OCI-LY3 (cell line): Measurements from ENCODE around the gene PHYKPL.

ENCODE experiments used
- H2AFZ ChIP-seq: fragments of 200-600, 300-600 bp; shearing (Covaris generic); 2 replicates; pipeline ENCODE4 v1.6.0; 2014; ENCODE audit warnings: antibody characterized with exemption, low read depth, low read length
- H3K27ac ChIP-seq: fragments of 200-600, 300-600 bp; sonication (generic); 2 replicates; pipeline ENCODE4 v1.5.1; 2014; ENCODE audit warnings: mild to moderate bottlenecking, low read length, moderate library complexity, mixed read lengths
- H3K27me3 ChIP-seq: fragments of 200-600, 300-600 bp; sonication (generic); 2 replicates; pipeline ENCODE4 v1.6.1; 2014; ENCODE audit warnings: low read depth, low read length, mixed read lengths
- H3K36me3 ChIP-seq: fragments of 200-600, 300-600 bp; sonication (generic); replicated peaks from 2 replicates; pipeline ENCODE3; 2014; ENCODE audit warnings: low read depth, low read length, mixed read lengths
- H3K4me1 ChIP-seq: fragments of 300-600, 200-600 bp; sonication (generic); 2 replicates; pipeline ENCODE4 v1.6.1; 2014; ENCODE audit warnings: low read length, mixed read lengths
- H3K4me2 ChIP-seq: fragments of 200-600, 300-600 bp; sonication (generic); 2 replicates; pipeline ENCODE4 v1.6.1; 2014; ENCODE audit warnings: low read length, mixed read lengths
- H3K4me3 ChIP-seq: fragments of 300-600, 200-600 bp; sonication (generic); 2 replicates; pipeline ENCODE4 v1.5.1; 2014; ENCODE audit warnings: antibody characterized with exemption, mild to moderate bottlenecking, low read length, moderate library complexity
- H3K79me2 ChIP-seq: fragments of 300-600, 200-600 bp; shearing (Covaris generic); 2 replicates; pipeline ENCODE4 v1.6.1; 2014; ENCODE audit warnings: mild to moderate bottlenecking, low read length, mixed read lengths
- H3K9ac ChIP-seq: fragments of 300-600, 200-600 bp; shearing (Covaris generic); 2 replicates; pipeline ENCODE4 v1.6.0; 2014; ENCODE audit warnings: mild to moderate bottlenecking, low read length, moderate library complexity
- H3K9me3 ChIP-seq: fragments of 200-600, 300-600 bp; shearing (Covaris generic); 2 replicates; pipeline ENCODE4 v1.6.1; 2014; ENCODE audit warnings: low read length, mixed read lengths; ENCODE audit not compliant: insufficient read depth
- H4K20me1 ChIP-seq: fragments of 200-600, 300-600 bp; sonication (generic); 2 replicates; pipeline ENCODE4 v1.6.1; 2016; ENCODE audit warnings: low read length, mixed read lengths; ENCODE audit not compliant: insufficient read depth
- CTCF ChIP-seq: fragments of 200-600, 300-600 bp; sonication (generic); IDR thresholded peaks from 2 replicates; pipeline ENCODE4 v1.5.1; 2014; ENCODE audit warnings: antibody characterized with exemption, low read length, low read depth
- EZH2phosphoT487 ChIP-seq: fragments of 200-600 bp; shearing (Covaris generic); IDR thresholded peaks from 2 replicates; pipeline ENCODE4 v1.6.1; 2018; ENCODE audit warnings: antibody characterized with exemption, mixed run types, low read depth

Gene PHYKPL

GRCh38 chr5:178249191-178249989, 16.8 kb upstream of the PHYKPL start:
- H3K27me3 ChIP-seq, result no peaks in the 10 kb centered on the region
- H3K36me3 ChIP-seq, result no peaks in the 10 kb centered on the region
- H3K9me3 ChIP-seq, result no peaks in the 10 kb centered on the region
- no peak overlapping the region for H3K27ac ChIP-seq
- TF ChIP-seq CTCF (no peak), EZH2phosphoT487 (no peak)
- H3K4me3 ChIP-seq, result no peak overlapping the region
- H3K9ac ChIP-seq, result no peak overlapping the region
- H4K20me1 ChIP-seq, result no peaks in the 10 kb centered on the region
- H3K4me2 ChIP-seq, result no peak overlapping the region
- no peaks in the 10 kb centered on the region for H3K79me2 ChIP-seq
- H2AFZ ChIP-seq, result no peak overlapping the region
- H3K4me1 ChIP-seq, result no peaks in the 10 kb centered on the region

- TF ChIP-seq EZH2phosphoT487 (no peak), CTCF (no peak)
- H3K4me3 ChIP-seq, result no peak overlapping the region
Measured at GRCh38 chr5:178248750-178249149, 16.1 kb upstream of the PHYKPL start.

GRCh38 chr5:178247481-178248456, 15.2 kb upstream of the PHYKPL start:
- Histone ChIP-seq H3K27me3 (no peaks in the 10 kb centered on the region), H4K20me1 (no peaks in the 10 kb centered on the region), H3K4me1 (no peaks in the 10 kb centered on the region), H3K79me2 (no peaks in the 10 kb centered on the region), H3K9ac (no peak overlapping the region), H3K27ac (no peak overlapping the region), H3K4me2 (no peak overlapping the region), H3K9me3 (no peaks in the 10 kb centered on the region), H2AFZ (no peak overlapping the region), H3K4me3 (no peak overlapping the region), H3K36me3 (no peaks in the 10 kb centered on the region)
- TF ChIP-seq EZH2phosphoT487, result no peak
- TF ChIP-seq CTCF, result no peak

More at GRCh38 chr5:178248750-178249149, 16.1 kb upstream of the PHYKPL start:
- Histone ChIP-seq H4K20me1 (no peaks in the 10 kb centered on the region), H3K36me3 (no peaks in the 10 kb centered on the region), H3K4me2 (no peak overlapping the region), H3K27me3 (no peaks in the 10 kb centered on the region), H2AFZ (no peak overlapping the region), H3K4me1 (no peaks in the 10 kb centered on the region), H3K27ac (no peak overlapping the region), H3K9me3 (no peaks in the 10 kb centered on the region), H3K79me2 (no peaks in the 10 kb centered on the region), H3K9ac (no peak overlapping the region)
